Transverse colon (tissue), 4 donors: ENCODE measurements around the gene VSTM2L. TPM values are rescaled to one million over a fixed set of nuclear protein-coding genes. Genes with fewer than 3 reads are reported as not detected.

ENCODE experiments used
- DNase-seq: peaks from one replicate; pipeline ENCODE4 v3.0.0-alpha.2; 2019
- H3K27ac ChIP-seq, 4 donors: fragments of 200-600 bp; sonication (generic); 2 replicates each; pipeline ENCODE4 v1.5.1; 2016 to 2018; ENCODE audit warnings: inconsistent platforms in 4 of 4
- H3K27me3 ChIP-seq: fragments of 200-600 bp; sonication (generic); 2 replicates; pipeline ENCODE4 v1.5.1; 2017; ENCODE audit warnings: inconsistent platforms
- H3K36me3 ChIP-seq, 4 donors: fragments of 200-600 bp; sonication (generic); 2 replicates each; pipeline ENCODE4 v1.5.1; 2017 to 2019; ENCODE audit warnings: inconsistent platforms in 4 of 4
- H3K4me1 ChIP-seq, 4 donors: fragments of 200-600 bp; sonication (generic); 2 replicates each; pipeline ENCODE4 v1.5.1; 2017 to 2020; ENCODE audit warnings: inconsistent platforms in 4 of 4
- H3K4me3 ChIP-seq, 4 donors: fragments of 200-600 bp; sonication (generic); 1 replicate in 1 of 4; 2 replicates in 3 of 4; pipeline versions ENCODE4 v1.5.1 to v1.6.1; 2017 to 2019; ENCODE audit warnings: inconsistent platforms in 4 of 4
- H3K9me3 ChIP-seq, 2 donors: fragments of 200-600 bp; sonication (generic); 2 replicates each; pipeline ENCODE4 v1.5.1; 2017 to 2019; ENCODE audit warnings: inconsistent platforms in 2 of 2
- EP300 ChIP-seq: sonication (generic); formaldehyde crosslinking; IDR thresholded peaks from one replicate; pipeline ENCODE4 v1.6.1; 2017; ENCODE audit warnings: antibody characterized with exemption, low read depth
- POLR2A ChIP-seq: fragments of 450-650 bp; IDR thresholded peaks from one replicate; pipeline ENCODE4 v1.6.1; 2016; ENCODE audit warnings: antibody characterized with exemption, mild to moderate bottlenecking, moderate library complexity
- POLR2AphosphoS5 ChIP-seq, 3 donors: sonication (generic); formaldehyde crosslinking; IDR thresholded peaks; one replicate each; pipeline ENCODE4 v1.6.1; 2016; ENCODE audit warnings: antibody characterized with exemption in 3 of 3
- WGBS, 2 donors: methylation state at CpG; one replicate each; pipeline ENCODE4 v1.1.5; 2018; ENCODE audit warnings: low coverage in 1 of 2; 5-methylcytosine and 5-hydroxymethylcytosine counted together
- in situ Hi-C, 4 donors: fragments of 200-750 bp; cut with MboI; loops; one replicate each; pipeline versions ENCODE4 v1.15.0 to v1.15.1; 2017; ENCODE audit warnings: low sequenced_read_pairs in 3 of 4, low pct_ligation_motif_present in 1 of 4, low pct_unique_long_range_greater_than_20kb in 1 of 4
- intact Hi-C: fragments of 100-400 bp; cut with DNase I; formaldehyde crosslinking; loops from one replicate; pipeline ENCODE4 v1.15.1; 2023; ENCODE audit warnings: low total_unique reads
- total RNA-seq, 4 donors: library from RNA; depleted of rRNA; stranded (reverse); fragments of >200 nt; gene quantifications; one replicate each; pipeline ENCODE4 v1.1.0, GENCODE V29; 2016
- TF ChIP-seq, protein P1 (sequence below), 5 experiments: fragments of 200-600 bp in 3 of 5; fragments of 450-650 bp in 2 of 5; sonication (generic) in 3 of 5; IDR thresholded peaks; 1 replicate in 2 of 5; 2 replicates in 3 of 5; pipeline ENCODE4 v1.5.1; 2016 to 2017; ENCODE audit warnings: antibody characterized with exemption in 5 of 5, inconsistent platforms in 3 of 5, mild to moderate bottlenecking in 2 of 5, moderate library complexity in 1 of 5

Gene VSTM2L
- total RNA-seq, 4 donors from 2014 or later, result 3.0 to 6.6 (median 3.0) TPM; not detected in 1

GRCh38 chr20:37931153-37931922, 28.4 kb downstream of the VSTM2L start:
- intact Hi-C loops, result no loop called here
- H3K27me3 ChIP-seq, result no peaks in the 10 kb centered on the region

GRCh38 chr20:37932074-37932473, 29.1 kb downstream of the VSTM2L start:
- in situ Hi-C loops (no loop called here), intact Hi-C loops (no loop called here)
- no peaks in the 10 kb centered on the region for H3K36me3 ChIP-seq
- H3K4me3 ChIP-seq, result no peak overlapping the region
- H3K27me3 ChIP-seq, result no peaks in the 10 kb centered on the region
- TF ChIP-seq EP300 (no peak), POLR2AphosphoS5 (IDR thresholded peaks at IDR 0.05) (no peak), POLR2A (no peak)
- TF ChIP-seq, protein P1, sequence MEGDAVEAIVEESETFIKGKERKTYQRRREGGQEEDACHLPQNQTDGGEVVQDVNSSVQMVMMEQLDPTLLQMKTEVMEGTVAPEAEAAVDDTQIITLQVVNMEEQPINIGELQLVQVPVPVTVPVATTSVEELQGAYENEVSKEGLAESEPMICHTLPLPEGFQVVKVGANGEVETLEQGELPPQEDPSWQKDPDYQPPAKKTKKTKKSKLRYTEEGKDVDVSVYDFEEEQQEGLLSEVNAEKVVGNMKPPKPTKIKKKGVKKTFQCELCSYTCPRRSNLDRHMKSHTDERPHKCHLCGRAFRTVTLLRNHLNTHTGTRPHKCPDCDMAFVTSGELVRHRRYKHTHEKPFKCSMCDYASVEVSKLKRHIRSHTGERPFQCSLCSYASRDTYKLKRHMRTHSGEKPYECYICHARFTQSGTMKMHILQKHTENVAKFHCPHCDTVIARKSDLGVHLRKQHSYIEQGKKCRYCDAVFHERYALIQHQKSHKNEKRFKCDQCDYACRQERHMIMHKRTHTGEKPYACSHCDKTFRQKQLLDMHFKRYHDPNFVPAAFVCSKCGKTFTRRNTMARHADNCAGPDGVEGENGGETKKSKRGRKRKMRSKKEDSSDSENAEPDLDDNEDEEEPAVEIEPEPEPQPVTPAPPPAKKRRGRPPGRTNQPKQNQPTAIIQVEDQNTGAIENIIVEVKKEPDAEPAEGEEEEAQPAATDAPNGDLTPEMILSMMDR (IDR thresholded peaks at IDR 0.05), result no peak
- 87% methylated on average over 8 of the region's 8 CpGs; no CpG with 5 or more reads in 1 of the 2 donors for WGBS, 2 donors
- H3K9me3 ChIP-seq, result no peaks in the 10 kb centered on the region
- H3K27ac ChIP-seq, result no peak overlapping the region
- no peak for DNase-seq
- H3K4me1 ChIP-seq, result no peaks in the 10 kb centered on the region

More at GRCh38 chr20:37931153-37931922, 28.4 kb downstream of the VSTM2L start:
- Histone ChIP-seq H3K4me1 (no peaks in the 10 kb centered on the region), H3K27ac (no peak overlapping the region), H3K36me3 (no peaks in the 10 kb centered on the region), H3K9me3 (no peaks in the 10 kb centered on the region), H3K4me3 (no peak overlapping the region)
- no peak for DNase-seq
- 78% methylated on average over 27 of the region's 27 CpGs; no CpG with 5 or more reads in 1 of the 2 donors for WGBS, 2 donors
- in situ Hi-C loops, result no loop called here
- TF ChIP-seq EP300 (no peak), POLR2A (no peak), POLR2AphosphoS5 (IDR thresholded peaks at IDR 0.05) (no peak)

GRCh38 chr20:37932919-37933318, 30.0 kb downstream of the VSTM2L start:
- DNase-seq, result no peak
- in situ Hi-C loops (no loop called here), intact Hi-C loops (no loop called here)
- no peak overlapping the region for H3K4me3 ChIP-seq
- TF ChIP-seq, protein P1 (IDR thresholded peaks at IDR 0.05), result no peak
- TF ChIP-seq EP300 (no peak), POLR2AphosphoS5 (IDR thresholded peaks at IDR 0.05) (no peak), POLR2A (no peak)
- H3K36me3 ChIP-seq, result no peaks in the 10 kb centered on the region
- H3K4me1 ChIP-seq, result no peaks in the 10 kb centered on the region
- no peaks in the 10 kb centered on the region for H3K27me3 ChIP-seq
- H3K9me3 ChIP-seq, result no peaks in the 10 kb centered on the region
- no peak overlapping the region for H3K27ac ChIP-seq
- 27% methylated on average over 4 of the region's 4 CpGs; no CpG with 5 or more reads in 1 of the 2 donors for WGBS, 2 donors

DNA sequence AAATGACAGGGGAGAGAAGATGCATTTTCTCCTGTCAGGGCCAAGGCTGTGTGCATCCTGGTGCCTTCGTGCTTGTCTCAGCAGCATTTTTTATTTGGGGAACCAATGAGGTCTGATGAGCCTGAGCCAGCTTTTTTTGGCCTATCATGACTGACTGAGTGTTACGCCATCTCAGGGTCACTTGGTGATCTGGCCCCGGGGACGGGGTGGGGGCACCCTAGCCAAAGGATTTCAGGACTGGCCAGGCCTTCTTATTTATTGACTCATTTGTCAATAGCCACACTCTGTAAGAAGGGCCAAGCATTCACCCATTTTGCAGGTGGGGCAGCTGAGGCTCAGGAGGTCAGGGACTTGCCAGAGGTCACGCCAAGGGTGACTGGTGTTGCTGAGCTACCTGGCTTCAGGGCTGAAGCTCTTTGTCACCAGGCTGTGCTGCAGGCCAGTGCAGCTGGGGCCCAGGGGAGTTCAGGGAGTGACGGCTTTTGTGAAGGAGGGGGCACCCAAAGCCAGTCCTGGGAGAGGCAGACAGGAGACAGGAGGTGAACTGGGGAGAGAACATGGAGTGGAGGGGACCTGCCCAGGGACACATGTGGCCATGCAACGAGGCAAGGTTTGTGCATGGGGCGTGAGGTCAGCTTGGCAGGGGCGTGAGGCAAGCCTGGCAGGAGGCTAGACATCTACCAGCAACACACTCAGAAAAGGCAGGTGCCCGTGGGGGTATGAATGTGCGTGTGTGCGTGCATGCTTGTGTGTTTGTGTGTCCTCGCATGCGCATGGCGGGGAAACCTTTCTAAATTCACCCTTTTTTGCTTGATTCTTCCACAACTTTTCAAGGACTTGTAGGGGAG, 31.1 kb downstream of the VSTM2L start:
- no peak for TF ChIP-seq POLR2A
- TF ChIP-seq, protein P1 (IDR thresholded peaks at IDR 0.05), result no peak
- intact Hi-C loops (no loop called here), in situ Hi-C loops (no loop called here)
- 81 to 83% methylated on average over 2 to 15 of the region's 15 CpGs for WGBS, 2 donors
- H3K4me1 ChIP-seq, result no peaks in the 10 kb centered on the region
- DNase-seq, result no peak
- H3K27ac ChIP-seq, result no peak overlapping the region
- no peaks in the 10 kb centered on the region for H3K27me3 ChIP-seq
- H3K36me3 ChIP-seq, result no peaks in the 10 kb centered on the region
- H3K4me3 ChIP-seq, result no peak overlapping the region
- no peaks in the 10 kb centered on the region for H3K9me3 ChIP-seq
